GM12864 (cell line): ENCODE results near the gene ACAD11.

Experiments used
- DNase-seq: peaks from one replicate; pipeline ENCODE4 v3.0.0-alpha.2; 2011; ENCODE audit warnings: low read depth
- H3K4me3 ChIP-seq: 2 replicates; pipeline ENCODE4 v1.5.1; 2011; ENCODE audit warnings: mild to moderate bottlenecking, low read depth, low read length, control low read depth
- TF ChIP-seq, protein P1 (sequence below): IDR thresholded peaks from 2 replicates; pipeline ENCODE4 v1.5.1; 2011; ENCODE audit warnings: low read depth, mild to moderate bottlenecking, moderate library complexity, low read length, control low read depth, inconsistent platforms; ENCODE audit errors: missing control alignments

ACAD11 gene

DNA sequence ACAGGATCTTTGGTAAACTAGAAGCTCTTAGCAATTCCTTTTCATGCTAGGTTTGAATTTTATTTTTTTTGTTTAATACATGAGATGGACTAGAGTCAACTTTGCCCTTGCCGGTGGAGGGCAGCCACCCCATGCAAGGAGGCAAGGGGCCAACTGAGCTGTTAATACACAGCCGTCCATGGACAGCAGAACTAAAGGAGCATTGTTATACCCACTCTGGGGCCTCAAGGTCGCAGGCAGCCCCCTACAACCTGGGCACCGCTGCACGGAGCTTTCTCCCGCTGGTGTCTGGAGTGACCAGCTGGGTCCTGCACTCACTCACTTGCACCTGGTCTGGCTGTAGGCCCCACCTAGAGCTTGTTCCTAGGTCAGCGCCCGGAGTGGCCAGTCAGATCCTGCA, 110.4 kb downstream of the ACAD11 start:
- no peak for DNase-seq
- no peak overlapping the region for H3K4me3 ChIP-seq
- TF ChIP-seq, protein P1, sequence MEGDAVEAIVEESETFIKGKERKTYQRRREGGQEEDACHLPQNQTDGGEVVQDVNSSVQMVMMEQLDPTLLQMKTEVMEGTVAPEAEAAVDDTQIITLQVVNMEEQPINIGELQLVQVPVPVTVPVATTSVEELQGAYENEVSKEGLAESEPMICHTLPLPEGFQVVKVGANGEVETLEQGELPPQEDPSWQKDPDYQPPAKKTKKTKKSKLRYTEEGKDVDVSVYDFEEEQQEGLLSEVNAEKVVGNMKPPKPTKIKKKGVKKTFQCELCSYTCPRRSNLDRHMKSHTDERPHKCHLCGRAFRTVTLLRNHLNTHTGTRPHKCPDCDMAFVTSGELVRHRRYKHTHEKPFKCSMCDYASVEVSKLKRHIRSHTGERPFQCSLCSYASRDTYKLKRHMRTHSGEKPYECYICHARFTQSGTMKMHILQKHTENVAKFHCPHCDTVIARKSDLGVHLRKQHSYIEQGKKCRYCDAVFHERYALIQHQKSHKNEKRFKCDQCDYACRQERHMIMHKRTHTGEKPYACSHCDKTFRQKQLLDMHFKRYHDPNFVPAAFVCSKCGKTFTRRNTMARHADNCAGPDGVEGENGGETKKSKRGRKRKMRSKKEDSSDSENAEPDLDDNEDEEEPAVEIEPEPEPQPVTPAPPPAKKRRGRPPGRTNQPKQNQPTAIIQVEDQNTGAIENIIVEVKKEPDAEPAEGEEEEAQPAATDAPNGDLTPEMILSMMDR, result no peak

DNA sequence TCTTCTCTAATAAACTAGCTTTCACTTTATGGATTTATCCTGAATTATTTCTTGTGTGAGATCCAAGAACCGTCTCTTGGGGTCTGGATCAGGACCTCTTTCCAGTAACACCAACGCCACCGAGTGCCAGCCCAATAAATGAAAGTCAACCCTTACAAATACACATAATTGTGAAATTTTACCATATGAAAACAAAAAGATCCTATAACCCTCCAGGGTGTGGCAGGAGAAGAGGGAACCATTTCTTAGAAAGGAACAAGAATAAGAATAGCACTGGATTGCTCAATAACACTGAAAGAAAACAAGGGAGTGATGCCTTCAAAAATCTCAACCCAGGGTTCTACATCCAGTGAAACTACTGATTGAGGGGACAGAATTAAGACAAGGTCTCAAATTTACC, 114.1 kb downstream of the ACAD11 start:
- TF ChIP-seq, protein P1, result no peak
- no peak overlapping the region for H3K4me3 ChIP-seq
- no peak for DNase-seq

DNA sequence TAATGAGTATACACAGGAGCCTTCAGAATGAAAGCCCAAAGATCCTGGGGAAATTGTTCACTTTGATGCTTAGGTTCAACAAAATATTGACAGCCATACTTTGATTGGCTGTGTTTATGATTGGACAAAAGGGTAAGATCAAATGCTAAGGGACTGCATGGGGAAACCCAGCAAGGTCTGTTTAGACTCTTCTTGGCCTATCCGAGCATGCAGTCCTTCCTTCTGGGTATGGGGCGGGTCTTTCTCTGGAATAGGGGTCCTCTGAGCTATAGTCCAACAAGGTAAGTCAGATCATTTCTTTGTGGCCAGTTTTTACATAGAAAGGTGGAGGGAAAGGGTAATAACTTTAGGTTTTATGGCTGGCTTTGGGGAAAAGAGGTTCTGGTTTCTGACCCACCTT, 115.5 kb downstream of the ACAD11 start:
- TF ChIP-seq, protein P1, result no peak
- no peak overlapping the region for H3K4me3 ChIP-seq
- no peak for DNase-seq

DNA sequence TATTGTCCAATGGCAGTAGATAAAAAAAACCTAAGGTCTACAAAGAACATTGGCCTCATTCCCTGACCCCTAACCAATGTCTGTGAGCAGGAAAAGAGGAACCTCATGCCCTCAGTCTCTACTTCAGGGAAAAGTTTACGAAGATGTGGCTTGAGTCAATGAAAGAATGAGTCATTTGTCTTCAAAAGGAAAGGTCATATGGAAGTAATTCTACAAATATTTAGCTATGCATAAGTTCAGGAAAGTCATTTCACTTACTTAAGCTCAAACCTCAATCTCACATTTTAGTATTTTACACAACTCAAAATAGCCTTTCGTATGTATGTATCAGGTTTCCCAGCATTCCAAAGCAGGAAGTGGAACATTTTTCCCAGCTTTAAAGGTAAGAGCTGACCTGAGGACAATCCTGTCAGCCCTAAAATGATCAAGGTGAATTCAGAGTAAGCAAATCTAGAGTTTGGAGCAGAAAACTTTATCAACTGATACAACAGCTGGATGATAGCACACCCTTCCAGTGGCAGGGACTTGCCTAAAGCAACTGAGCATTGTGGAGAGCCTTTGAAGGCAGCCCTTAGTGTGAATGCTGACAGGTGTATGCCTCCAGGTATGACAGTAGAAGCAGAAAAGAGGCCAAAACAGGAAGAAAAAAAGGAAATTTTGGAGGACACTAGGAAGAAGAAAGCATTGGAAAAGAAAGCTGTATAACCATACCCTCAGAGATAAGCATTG, 116.4 kb downstream of the ACAD11 start:
- no peak overlapping the region for H3K4me3 ChIP-seq
- DNase-seq, result no peak
- TF ChIP-seq, protein P1, result no peak

DNA sequence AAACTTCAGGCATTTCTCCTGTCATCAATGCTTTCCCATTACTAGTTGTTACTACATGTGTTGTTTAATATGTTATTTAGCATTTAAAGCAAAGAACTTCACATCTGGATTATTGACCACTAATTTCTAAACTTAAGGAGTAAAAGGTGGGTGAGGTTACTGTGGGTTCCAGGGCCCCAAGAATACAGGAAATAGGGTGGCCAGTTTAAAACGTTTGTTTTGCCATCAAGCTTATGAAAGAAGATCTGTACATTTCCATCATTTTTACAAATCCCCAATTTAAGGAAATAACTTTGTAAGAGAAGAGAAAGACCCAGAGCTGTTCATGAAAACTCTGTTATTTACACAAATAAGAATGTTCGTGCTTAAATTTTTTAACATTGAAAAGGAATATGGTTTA, 117.0 kb downstream of the ACAD11 start:
- H3K4me3 ChIP-seq, result no peak overlapping the region
- TF ChIP-seq, protein P1, result no peak
- DNase-seq, result no peak

DNA sequence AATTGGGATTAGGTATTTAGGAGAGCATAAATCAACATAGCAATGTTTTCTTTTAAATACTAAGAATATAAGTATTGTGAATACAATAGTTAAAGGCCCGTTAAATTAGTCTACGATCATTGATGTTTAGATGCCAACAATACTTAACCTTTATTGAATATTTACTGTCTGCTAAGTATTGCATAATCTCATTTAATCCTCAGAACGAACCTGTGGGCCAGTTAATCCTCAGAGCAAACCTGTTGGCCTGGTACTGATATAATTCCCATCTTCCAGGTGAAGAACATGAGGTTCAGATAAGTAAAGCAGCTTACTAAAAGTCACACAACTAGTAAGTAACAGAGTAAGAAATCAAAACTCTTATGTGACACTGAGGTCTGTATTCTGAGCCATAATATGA, 119.9 kb downstream of the ACAD11 start:
- H3K4me3 ChIP-seq, result no peak overlapping the region
- DNase-seq, result no peak

More for the DNA sequence above, 119.9 kb downstream of the ACAD11 start:
- TF ChIP-seq, protein P1, result no peak
